CD4-positive, alpha-beta T cell treated with Interleukin-17A for 1 hour (primary cell): ENCODE measurements around the gene MCAM.

Experiments used
- DNase-seq: peaks from one replicate; pipeline ENCODE4 v3.0.0-alpha.2; 2020

MCAM gene

GRCh38 chr11:119316729-119317591 lies at the start of gene MCAM:
TSS of gene MCAM (minus strand) at chr11:119317130. CDS start at chr11:119317101, 29 bp downstream.
- no peak for DNase-seq

GRCh38 chr11:119365071-119365591 lies 48.2 kb upstream of the MCAM start:
- DNase-seq, result no peak

GRCh38 chr11:119363851-119364590 lies 47.1 kb upstream of the MCAM start:
- DNase-seq, result peak; percentile 53

- DNase-seq, result no peak
Observed at GRCh38 chr11:119363081-119363850, 46.3 kb upstream of the MCAM start.

GRCh38 chr11:119362741-119363080 lies 45.8 kb upstream of the MCAM start:
- no peak for DNase-seq

- no peak for DNase-seq
Observed at GRCh38 chr11:119361941-119362725, 45.2 kb upstream of the MCAM start.

GRCh38 chr11:119361056-119361787 lies 44.3 kb upstream of the MCAM start:
- no peak for DNase-seq

GRCh38 chr11:119359365-119360214 lies 42.7 kb upstream of the MCAM start:
- no peak for DNase-seq

GRCh38 chr11:119357074-119357473 lies 40.1 kb upstream of the MCAM start:
- DNase-seq, result no peak

GRCh38 chr11:119356349-119357031 lies 39.6 kb upstream of the MCAM start:
- peak; percentile 74 for DNase-seq

- no peak for DNase-seq
Observed at GRCh38 chr11:119355091-119355843, 38.3 kb upstream of the MCAM start.

GRCh38 chr11:119352857-119353260 lies 35.9 kb upstream of the MCAM start:
- no peak for DNase-seq

GRCh38 chr11:119351232-119351631 lies 34.3 kb upstream of the MCAM start:
- DNase-seq, result no peak

- no peak for DNase-seq
Observed at GRCh38 chr11:119350302-119350701, 33.4 kb upstream of the MCAM start.

- no peak for DNase-seq
Observed at GRCh38 chr11:119347940-119348605, 31.1 kb upstream of the MCAM start.

GRCh38 chr11:119347242-119347641 lies 30.3 kb upstream of the MCAM start:
- no peak for DNase-seq

- DNase-seq, result no peak
Observed at GRCh38 chr11:119346605-119347004, 29.7 kb upstream of the MCAM start, which contains the start of gene MFRP. TSS of gene MFRP (minus strand) at chr11:119346705. CDS start at chr11:119346513, 192 bp downstream.

- no peak for DNase-seq
Observed at GRCh38 chr11:119345685-119346084, 28.8 kb upstream of the MCAM start.
